HepG2 (cell line): ENCODE measurements around the gene CSAG3.
"Not testable (repeated sequence)": the region's sequence is repeated elsewhere in the genome, so short reads cannot be mapped to it uniquely, and the experiment has no call there.

ENCODE experiments used
- ARNT ChIP-seq: fragments of 450-650 bp; IDR thresholded peaks from 2 replicates; pipeline ENCODE4 v1.6.1; 2017
- MTA3 ChIP-seq: sonication (generic); formaldehyde crosslinking; IDR thresholded peaks from 2 replicates; pipeline ENCODE4 v1.4.0; 2020; ENCODE audit warnings: missing genetic modification reagents
- RAD51 ChIP-seq: fragments of 450-650 bp; IDR thresholded peaks from 2 replicates; pipeline ENCODE4 v1.6.1; 2016; ENCODE audit warnings: borderline replicate concordance
- SP1 ChIP-seq, 2 experiments: fragments of 450-650 bp in 1 of 2; sonication (generic) in 1 of 2; formaldehyde crosslinking in 1 of 2; IDR thresholded peaks; 2 replicates each; pipeline versions ENCODE4 v1.4.0 to v1.6.1; 2016 to 2020; ENCODE audit warnings: missing genetic modification reagents in 1 of 2
- TAF1 ChIP-seq: sonication (generic); formaldehyde crosslinking; IDR thresholded peaks from 2 replicates; pipeline ENCODE4 v1.4.0; 2020; ENCODE audit warnings: missing genetic modification reagents
- TARDBP ChIP-seq: sonication (generic); formaldehyde crosslinking; IDR thresholded peaks from 2 replicates; pipeline ENCODE4 v1.8.0; 2022; ENCODE audit warnings: mild to moderate bottlenecking, missing genetic modification reagents
- ZNF713 ChIP-seq: sonication (generic); formaldehyde crosslinking; IDR thresholded peaks from 2 replicates; pipeline ENCODE4 v1.4.0; 2020; ENCODE audit warnings: mild to moderate bottlenecking, missing genetic modification reagents
- TF ChIP-seq, protein P1 (sequence below): sonication (generic); formaldehyde crosslinking; IDR thresholded peaks from 2 replicates; pipeline ENCODE4 v1.4.0; 2020; ENCODE audit warnings: missing genetic modification reagents, borderline replicate concordance
- TF ChIP-seq, protein P2 (sequence below): IDR thresholded peaks from 2 replicates; pipeline ENCODE4 v1.6.1; 2016; ENCODE audit warnings: missing genetic modification reagents, missing compliant biosample characterization
- TF ChIP-seq, protein P3 (sequence below): sonication (generic); formaldehyde crosslinking; IDR thresholded peaks from 2 replicates; pipeline ENCODE4 v1.4.0; 2020; ENCODE audit warnings: missing genetic modification reagents
- TF ChIP-seq, protein P4 (sequence below): sonication (generic); formaldehyde crosslinking; IDR thresholded peaks from 2 replicates; pipeline ENCODE4 v1.4.0; 2020; ENCODE audit warnings: missing genetic modification reagents
- TF ChIP-seq, protein P5 (sequence below): sonication (generic); formaldehyde crosslinking; IDR thresholded peaks from 2 replicates; pipeline ENCODE4 v1.4.0; 2020; ENCODE audit warnings: missing genetic modification reagents, mild to moderate bottlenecking, borderline replicate concordance
- TF ChIP-seq, protein P6 (sequence below): sonication (generic); formaldehyde crosslinking; IDR thresholded peaks from 2 replicates; pipeline ENCODE4 v1.5.0; 2020; ENCODE audit warnings: mild to moderate bottlenecking, missing genetic modification reagents, moderate library complexity

DNA sequence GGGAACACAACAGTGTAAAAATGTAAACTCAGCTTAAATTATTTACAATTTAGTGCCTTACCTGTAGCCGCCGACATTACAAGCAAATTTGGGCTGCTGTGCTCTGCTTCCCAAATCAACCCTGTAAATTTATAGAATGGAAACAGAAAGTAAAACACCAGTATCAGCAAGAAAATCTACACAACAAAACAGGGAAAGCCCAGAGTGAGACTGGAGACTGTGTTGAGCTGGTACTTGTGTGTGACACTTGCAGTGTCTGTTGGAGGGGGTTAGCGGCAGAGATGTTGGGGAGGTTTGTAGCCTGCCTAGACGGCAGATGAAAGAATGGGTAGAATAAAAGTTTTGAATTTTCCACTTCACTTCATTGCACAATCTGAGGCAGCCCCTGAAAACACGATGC, 45.8 kb upstream of the CSAG3 start:
- not testable (repeated sequence) for TF ChIP-seq TARDBP (CRISPR knock-in tag); SP1 (IDR thresholded peaks at IDR 0.05); SP1 (CRISPR knock-in tag; IDR thresholded peaks at IDR 0.05); TAF1 (CRISPR knock-in tag); RAD51; MTA3; ZNF713; ARNT
- TF ChIP-seq, protein P1, sequence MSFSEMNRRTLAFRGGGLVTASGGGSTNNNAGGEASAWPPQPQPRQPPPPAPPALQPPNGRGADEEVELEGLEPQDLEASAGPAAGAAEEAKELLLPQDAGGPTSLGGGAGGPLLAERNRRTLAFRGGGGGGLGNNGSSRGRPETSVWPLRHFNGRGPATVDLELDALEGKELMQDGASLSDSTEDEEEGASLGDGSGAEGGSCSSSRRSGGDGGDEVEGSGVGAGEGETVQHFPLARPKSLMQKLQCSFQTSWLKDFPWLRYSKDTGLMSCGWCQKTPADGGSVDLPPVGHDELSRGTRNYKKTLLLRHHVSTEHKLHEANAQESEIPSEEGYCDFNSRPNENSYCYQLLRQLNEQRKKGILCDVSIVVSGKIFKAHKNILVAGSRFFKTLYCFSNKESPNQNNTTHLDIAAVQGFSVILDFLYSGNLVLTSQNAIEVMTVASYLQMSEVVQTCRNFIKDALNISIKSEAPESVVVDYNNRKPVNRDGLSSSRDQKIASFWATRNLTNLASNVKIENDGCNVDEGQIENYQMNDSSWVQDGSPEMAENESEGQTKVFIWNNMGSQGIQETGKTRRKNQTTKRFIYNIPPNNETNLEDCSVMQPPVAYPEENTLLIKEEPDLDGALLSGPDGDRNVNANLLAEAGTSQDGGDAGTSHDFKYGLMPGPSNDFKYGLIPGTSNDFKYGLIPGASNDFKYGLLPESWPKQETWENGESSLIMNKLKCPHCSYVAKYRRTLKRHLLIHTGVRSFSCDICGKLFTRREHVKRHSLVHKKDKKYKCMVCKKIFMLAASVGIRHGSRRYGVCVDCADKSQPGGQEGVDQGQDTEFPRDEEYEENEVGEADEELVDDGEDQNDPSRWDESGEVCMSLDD = not testable (repeated sequence)
- TF ChIP-seq, protein P2, sequence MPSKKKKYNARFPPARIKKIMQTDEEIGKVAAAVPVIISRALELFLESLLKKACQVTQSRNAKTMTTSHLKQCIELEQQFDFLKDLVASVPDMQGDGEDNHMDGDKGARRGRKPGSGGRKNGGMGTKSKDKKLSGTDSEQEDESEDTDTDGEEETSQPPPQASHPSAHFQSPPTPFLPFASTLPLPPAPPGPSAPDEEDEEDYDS = not testable (repeated sequence)
- TF ChIP-seq, protein P3, sequence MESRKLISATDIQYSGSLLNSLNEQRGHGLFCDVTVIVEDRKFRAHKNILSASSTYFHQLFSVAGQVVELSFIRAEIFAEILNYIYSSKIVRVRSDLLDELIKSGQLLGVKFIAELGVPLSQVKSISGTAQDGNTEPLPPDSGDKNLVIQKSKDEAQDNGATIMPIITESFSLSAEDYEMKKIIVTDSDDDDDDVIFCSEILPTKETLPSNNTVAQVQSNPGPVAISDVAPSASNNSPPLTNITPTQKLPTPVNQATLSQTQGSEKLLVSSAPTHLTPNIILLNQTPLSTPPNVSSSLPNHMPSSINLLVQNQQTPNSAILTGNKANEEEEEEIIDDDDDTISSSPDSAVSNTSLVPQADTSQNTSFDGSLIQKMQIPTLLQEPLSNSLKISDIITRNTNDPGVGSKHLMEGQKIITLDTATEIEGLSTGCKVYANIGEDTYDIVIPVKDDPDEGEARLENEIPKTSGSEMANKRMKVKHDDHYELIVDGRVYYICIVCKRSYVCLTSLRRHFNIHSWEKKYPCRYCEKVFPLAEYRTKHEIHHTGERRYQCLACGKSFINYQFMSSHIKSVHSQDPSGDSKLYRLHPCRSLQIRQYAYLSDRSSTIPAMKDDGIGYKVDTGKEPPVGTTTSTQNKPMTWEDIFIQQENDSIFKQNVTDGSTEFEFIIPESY (CRISPR knock-in tag) = not testable (repeated sequence)
- TF ChIP-seq, protein P4, sequence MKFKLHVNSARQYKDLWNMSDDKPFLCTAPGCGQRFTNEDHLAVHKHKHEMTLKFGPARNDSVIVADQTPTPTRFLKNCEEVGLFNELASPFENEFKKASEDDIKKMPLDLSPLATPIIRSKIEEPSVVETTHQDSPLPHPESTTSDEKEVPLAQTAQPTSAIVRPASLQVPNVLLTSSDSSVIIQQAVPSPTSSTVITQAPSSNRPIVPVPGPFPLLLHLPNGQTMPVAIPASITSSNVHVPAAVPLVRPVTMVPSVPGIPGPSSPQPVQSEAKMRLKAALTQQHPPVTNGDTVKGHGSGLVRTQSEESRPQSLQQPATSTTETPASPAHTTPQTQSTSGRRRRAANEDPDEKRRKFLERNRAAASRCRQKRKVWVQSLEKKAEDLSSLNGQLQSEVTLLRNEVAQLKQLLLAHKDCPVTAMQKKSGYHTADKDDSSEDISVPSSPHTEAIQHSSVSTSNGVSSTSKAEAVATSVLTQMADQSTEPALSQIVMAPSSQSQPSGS (CRISPR knock-in tag) = not testable (repeated sequence)
- TF ChIP-seq, protein P5, sequence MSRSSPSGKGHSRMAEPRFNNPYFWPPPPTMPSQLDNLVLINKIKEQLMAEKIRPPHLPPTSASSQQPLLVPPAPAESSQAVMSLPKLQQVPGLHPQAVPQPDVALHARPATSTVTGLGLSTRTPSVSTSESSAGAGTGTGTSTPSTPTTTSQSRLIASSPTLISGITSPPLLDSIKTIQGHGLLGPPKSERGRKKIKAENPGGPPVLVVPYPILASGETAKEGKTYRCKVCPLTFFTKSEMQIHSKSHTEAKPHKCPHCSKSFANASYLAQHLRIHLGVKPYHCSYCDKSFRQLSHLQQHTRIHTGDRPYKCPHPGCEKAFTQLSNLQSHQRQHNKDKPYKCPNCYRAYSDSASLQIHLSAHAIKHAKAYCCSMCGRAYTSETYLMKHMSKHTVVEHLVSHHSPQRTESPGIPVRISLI (CRISPR knock-in tag) = not testable (repeated sequence)
- TF ChIP-seq, protein P6, sequence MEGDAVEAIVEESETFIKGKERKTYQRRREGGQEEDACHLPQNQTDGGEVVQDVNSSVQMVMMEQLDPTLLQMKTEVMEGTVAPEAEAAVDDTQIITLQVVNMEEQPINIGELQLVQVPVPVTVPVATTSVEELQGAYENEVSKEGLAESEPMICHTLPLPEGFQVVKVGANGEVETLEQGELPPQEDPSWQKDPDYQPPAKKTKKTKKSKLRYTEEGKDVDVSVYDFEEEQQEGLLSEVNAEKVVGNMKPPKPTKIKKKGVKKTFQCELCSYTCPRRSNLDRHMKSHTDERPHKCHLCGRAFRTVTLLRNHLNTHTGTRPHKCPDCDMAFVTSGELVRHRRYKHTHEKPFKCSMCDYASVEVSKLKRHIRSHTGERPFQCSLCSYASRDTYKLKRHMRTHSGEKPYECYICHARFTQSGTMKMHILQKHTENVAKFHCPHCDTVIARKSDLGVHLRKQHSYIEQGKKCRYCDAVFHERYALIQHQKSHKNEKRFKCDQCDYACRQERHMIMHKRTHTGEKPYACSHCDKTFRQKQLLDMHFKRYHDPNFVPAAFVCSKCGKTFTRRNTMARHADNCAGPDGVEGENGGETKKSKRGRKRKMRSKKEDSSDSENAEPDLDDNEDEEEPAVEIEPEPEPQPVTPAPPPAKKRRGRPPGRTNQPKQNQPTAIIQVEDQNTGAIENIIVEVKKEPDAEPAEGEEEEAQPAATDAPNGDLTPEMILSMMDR (CRISPR knock-in tag) = not testable (repeated sequence)
